ENCODE results near the gene TNK2.

DNA sequence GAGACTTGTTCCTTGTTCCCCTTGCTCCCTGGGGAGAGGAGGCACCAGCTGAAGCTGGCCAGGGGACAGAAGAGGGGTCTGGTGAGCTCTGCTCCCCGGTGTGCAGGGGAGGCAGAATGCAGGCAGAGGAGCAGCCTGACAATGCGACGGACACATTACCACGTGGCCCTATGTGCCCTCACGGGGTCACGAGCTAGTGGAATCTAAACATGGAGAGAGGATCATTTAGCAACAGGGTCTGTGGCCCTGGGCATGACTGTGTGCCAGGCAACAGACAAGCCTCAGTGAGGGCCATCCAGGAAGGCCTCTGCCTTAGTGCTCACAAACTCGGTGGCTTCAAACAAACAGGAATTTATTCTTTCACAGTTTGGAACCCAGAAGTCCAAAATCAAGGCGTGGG is 88.2 kb downstream of the TNK2 start:
- TF ChIP-seq, protein P1, sequence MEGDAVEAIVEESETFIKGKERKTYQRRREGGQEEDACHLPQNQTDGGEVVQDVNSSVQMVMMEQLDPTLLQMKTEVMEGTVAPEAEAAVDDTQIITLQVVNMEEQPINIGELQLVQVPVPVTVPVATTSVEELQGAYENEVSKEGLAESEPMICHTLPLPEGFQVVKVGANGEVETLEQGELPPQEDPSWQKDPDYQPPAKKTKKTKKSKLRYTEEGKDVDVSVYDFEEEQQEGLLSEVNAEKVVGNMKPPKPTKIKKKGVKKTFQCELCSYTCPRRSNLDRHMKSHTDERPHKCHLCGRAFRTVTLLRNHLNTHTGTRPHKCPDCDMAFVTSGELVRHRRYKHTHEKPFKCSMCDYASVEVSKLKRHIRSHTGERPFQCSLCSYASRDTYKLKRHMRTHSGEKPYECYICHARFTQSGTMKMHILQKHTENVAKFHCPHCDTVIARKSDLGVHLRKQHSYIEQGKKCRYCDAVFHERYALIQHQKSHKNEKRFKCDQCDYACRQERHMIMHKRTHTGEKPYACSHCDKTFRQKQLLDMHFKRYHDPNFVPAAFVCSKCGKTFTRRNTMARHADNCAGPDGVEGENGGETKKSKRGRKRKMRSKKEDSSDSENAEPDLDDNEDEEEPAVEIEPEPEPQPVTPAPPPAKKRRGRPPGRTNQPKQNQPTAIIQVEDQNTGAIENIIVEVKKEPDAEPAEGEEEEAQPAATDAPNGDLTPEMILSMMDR (IDR thresholded peaks at IDR 0.05), result no peak
- no peak for TF ChIP-seq POLR2A (IDR thresholded peaks at IDR 0.05)

All from esophagus squamous epithelium (tissue), 4 donors.